Endothelial cell of umbilical vein (primary cell): ENCODE results near the gene PRKD1. TPM values are rescaled to one million over a fixed set of nuclear protein-coding genes. Genes with fewer than 3 reads are reported as not detected.

ENCODE experiments used
- BruUV-seq: library from RNA; stranded (reverse); fragments of 400-500 nt; replicated peaks from 2 replicates; lab custom pipeline; 2021; lab: Mats Ljungman, UMichigan
- CTCF ChIA-PET: fragments of 300-600, 350-600 bp; sonication (Branson Sonifier 250); formaldehyde crosslinking; loops from one replicate; lab custom pipeline; 2021; ENCODE audit warnings: antibody characterized with exemption, inconsistent platforms; lab: Charles Lee
- POLR2A ChIA-PET: fragments of 300-600, 350-600 bp; sonication (Branson Sonifier 250); formaldehyde crosslinking; loops from one replicate; lab custom pipeline; 2021; ENCODE audit warnings: antibody characterized with exemption, inconsistent platforms; lab: Charles Lee
- DNase-seq: peaks from one replicate; pipeline ENCODE4 v3.0.0-alpha.2; 2011; ENCODE audit warnings: low read depth, low spot score
- FAIRE-seq: peaks from 2 replicates; lab custom pipeline; 2011; peaks lifted over from hg19 to GRCh38; lab: Jason Lieb, UNC
- H2AFZ ChIP-seq: 2 replicates; pipeline ENCODE4 v1.6.0; 2012; ENCODE audit warnings: low read depth, low read length, control low read depth, inconsistent platforms
- H3K27ac ChIP-seq: 2 replicates; pipeline ENCODE4 v1.5.1; 2011; ENCODE audit warnings: low read depth, mild to moderate bottlenecking, control low read depth, low read length, moderate library complexity; ENCODE audit not compliant: insufficient read depth
- H3K27me3 ChIP-seq, 2 experiments: 2 replicates each; pipeline versions ENCODE4 v1.6.0 to v1.6.1; 2011; ENCODE audit warnings: low read length in 2 of 2, mixed read lengths in 1 of 2; ENCODE audit not compliant: control insufficient read depth in 2 of 2, insufficient read depth in 2 of 2
- H3K36me3 ChIP-seq, 2 experiments: 2 replicates in 1 of 2; 3 replicates in 1 of 2; pipeline ENCODE4 v1.5.1; 2011; ENCODE audit warnings: low read length in 2 of 2, mild to moderate bottlenecking in 1 of 2, moderate library complexity in 1 of 2; ENCODE audit not compliant: control insufficient read depth in 2 of 2, insufficient read depth in 2 of 2; ENCODE audit errors: extremely low read depth in 1 of 2
- H3K4me1 ChIP-seq: 3 replicates; pipeline ENCODE4 v1.5.1; 2011; ENCODE audit warnings: mild to moderate bottlenecking, low read length; ENCODE audit not compliant: control insufficient read depth, insufficient read depth; ENCODE audit errors: extremely low read depth
- H3K4me2 ChIP-seq: 2 replicates; pipeline ENCODE4 v1.6.1; 2011; ENCODE audit warnings: low read length, control low read depth, mixed read lengths; ENCODE audit not compliant: insufficient read depth
- H3K4me3 ChIP-seq, 3 experiments: fragments of 200-600 bp in 1 of 3; sonication (generic), shearing (Covaris generic) in 1 of 3; replicated peaks in 1 of 3; 2 replicates each; pipeline ENCODE4 v1.5.1; 2011 to 2016; ENCODE audit warnings: control low read depth in 3 of 3, low read length in 3 of 3, mild to moderate bottlenecking in 2 of 3, inconsistent platforms in 1 of 3, low read depth in 1 of 3, moderate library complexity in 1 of 3; ENCODE audit not compliant: insufficient read depth in 1 of 3
- H3K79me2 ChIP-seq: 2 replicates; pipeline ENCODE4 v1.6.0; 2012; ENCODE audit warnings: low read length, inconsistent platforms; ENCODE audit not compliant: control insufficient read depth, insufficient read depth
- H3K9ac ChIP-seq: replicated peaks from 2 replicates; pipeline ENCODE3; 2011; ENCODE audit warnings: low read length, control low read depth; ENCODE audit not compliant: insufficient read depth; ENCODE audit errors: extremely low read depth
- H3K9me1 ChIP-seq: replicated peaks from 3 replicates; pipeline ENCODE4 v1.6.0; 2011; ENCODE audit warnings: mild to moderate bottlenecking, low read length; ENCODE audit not compliant: control insufficient read depth, insufficient read depth; ENCODE audit errors: extremely low read depth
- H3K9me3 ChIP-seq: replicated peaks from 2 replicates; pipeline ENCODE4 v1.5.1; 2012; ENCODE audit warnings: low read length, inconsistent platforms; ENCODE audit not compliant: control insufficient read depth, insufficient read depth
- H4K20me1 ChIP-seq: replicated peaks from 2 replicates; pipeline ENCODE3; 2011; ENCODE audit warnings: mild to moderate bottlenecking, low read length; ENCODE audit not compliant: control insufficient read depth, insufficient read depth; ENCODE audit errors: extremely low read depth
- CTCF ChIP-seq, 2 donors: IDR thresholded peaks; 1 replicate in 1 of 2; 2 replicates in 1 of 2; pipeline ENCODE4 v1.5.1; 2011; ENCODE audit warnings: low read length in 2 of 2, mild to moderate bottlenecking in 2 of 2, moderate library complexity in 2 of 2, control low read depth in 1 of 2, inconsistent platforms in 1 of 2, low read depth in 1 of 2; ENCODE audit not compliant: insufficient read depth in 1 of 2; ENCODE audit errors: extremely low read depth in 1 of 2
- GATA2 ChIP-seq: IDR thresholded peaks from 2 replicates; pipeline ENCODE4 v1.7.0; 2011; ENCODE audit warnings: low read depth, mild to moderate bottlenecking, moderate library complexity, mixed read lengths, low read length; ENCODE audit not compliant: insufficient read length, insufficient read depth
- MAX ChIP-seq: IDR thresholded peaks from 2 replicates; pipeline ENCODE4 v1.6.1; 2011; ENCODE audit not compliant: insufficient read depth, insufficient read length
- dilution Hi-C: fragments of 300-500 bp; cut with MboI; formaldehyde crosslinking; loops from one replicate; pipeline ENCODE4 v1.15.0; 2019; ENCODE audit warnings: low sequenced_read_pairs; ENCODE audit not compliant: extremely low pct_ligation_motif_present
- intact Hi-C: fragments of 100-400 bp; cut with micrococcal nuclease; formaldehyde crosslinking; loops from one replicate; pipeline ENCODE4 v1.10.0; 2022
- polyA plus RNA-seq, 4 experiments: library from polyadenylated mRNA; depleted of rRNA in 3 of 4; stranded (reverse) in 3 of 4; unstranded in 1 of 4; fragments of >200 nt; gene quantifications; 2 replicates each; pipeline versions ENCODE4 v1.2.1 to v1.2.3, GENCODE V29; 2011 to 2012; ENCODE audit warnings: missing spikeins in 1 of 4
- total RNA-seq: library from RNA; stranded (reverse); gene quantifications from 2 replicates; pipeline ENCODE4 v1.2.3, GENCODE V29; 2021

PRKD1 gene
- total and polyA plus RNA-seq, 2 donors (not counting 3 experiments of a cell fraction or from before 2014, with no cell fraction given): 3.9 to 10.9 TPM

GRCh38 chr14:29536886-29537511 lies 390.6 kb downstream of the PRKD1 start:
- H2AFZ ChIP-seq: no peak overlapping the region
- H4K20me1 ChIP-seq: no peaks in the 10 kb centered on the region
- ChIA-PET CTCF (interaction anchor here (0.6 to 4.3 kb wide), 14 partner anchors 9 to 789 kb away, joined by 3 to 97 read pairs (median 5); no protein-coding TSS in a partner anchor), POLR2A (no interaction called here)
- no peak overlapping the region for H3K9ac ChIP-seq
- H3K27ac ChIP-seq: no peak overlapping the region
- dilution Hi-C loops: no loop called here
- H3K27me3 ChIP-seq: peaks cover 4 to 23% of the 10 kb centered on the region in 2 experiments
- DNase-seq: peak; percentile 33
- intact Hi-C loops: loop anchor here (1.0 to 5.0 kb wide), 3 partner anchors 520 to 783 kb away; no protein-coding TSS in a partner anchor
- FAIRE-seq: no peak
- TF ChIP-seq GATA2 (no peak), CTCF (IDR thresholded peaks at IDR 0.05; ENCODE audit: extremely low read depth in 1 of 2, insufficient read depth in 1 of 2, low read depth in 1 of 2, low read length in 2 of 2) (peak; percentile 4 to 8)
- H3K4me1 ChIP-seq: no peaks in the 10 kb centered on the region
- no peaks in the 10 kb centered on the region for H3K36me3 ChIP-seq
- H3K4me2 ChIP-seq: no peak overlapping the region
- H3K79me2 ChIP-seq: no peaks in the 10 kb centered on the region
- H3K9me3 ChIP-seq: no peaks in the 10 kb centered on the region
- H3K4me3 ChIP-seq: no peak overlapping the region
- no TSS peak for BruUV-seq
- no peaks in the 10 kb centered on the region for H3K9me1 ChIP-seq

GRCh38 chr14:29529418-29529817 lies 398.2 kb downstream of the PRKD1 start:
- no peaks in the 10 kb centered on the region for H4K20me1 ChIP-seq
- no peaks in the 10 kb centered on the region for H3K36me3 ChIP-seq
- intact Hi-C loops: no loop called here
- H3K9ac ChIP-seq: no peak overlapping the region
- peak; percentile 10 for DNase-seq
- no peak overlapping the region for H2AFZ ChIP-seq
- H3K4me1 ChIP-seq: no peaks in the 10 kb centered on the region
- H3K79me2 ChIP-seq: no peaks in the 10 kb centered on the region
- ChIA-PET CTCF (interaction anchor here (0.9 to 4.1 kb wide), 4 partner anchors 19 to 773 kb away, joined by 3 to 21 read pairs (median 6); no protein-coding TSS in a partner anchor), POLR2A (no interaction called here)
- BruUV-seq: no TSS peak
- no peak for TF ChIP-seq MAX
- TF ChIP-seq CTCF (IDR thresholded peaks at IDR 0.05; ENCODE audit: extremely low read depth in 1 of 2, insufficient read depth in 1 of 2, low read depth in 1 of 2, low read length in 2 of 2): peak; percentile 23 to 41
- no peak overlapping the region for H3K4me3 ChIP-seq
- FAIRE-seq: peak; percentile 76
- no peak overlapping the region for H3K4me2 ChIP-seq
- no peaks in the 10 kb centered on the region for H3K9me1 ChIP-seq
- H3K9me3 ChIP-seq: no peaks in the 10 kb centered on the region
- H3K27me3 ChIP-seq: peaks cover 3 to 12% of the 10 kb centered on the region in 2 experiments
- dilution Hi-C loops: no loop called here
- H3K27ac ChIP-seq: no peak overlapping the region
